Liver (tissue), 3 donors: Measurements from ENCODE around the gene MLKL.

Experiments
- CTCF ChIP-seq: fragments of 150-350 bp; IDR thresholded peaks from 2 replicates; pipeline ENCODE4 v1.5.1; 2017; ENCODE audit warnings: improper control_type of control experiment, low read depth, low read length; ENCODE audit not compliant: missing input control
- GABPA ChIP-seq, 2 donors: IDR thresholded peaks in 1 of 2; conservative IDR thresholded peaks in 1 of 2; 2 replicates each; pipeline ENCODE4 v1.6.1; 2016; ENCODE audit warnings: antibody characterized with exemption in 2 of 2, mild to moderate bottlenecking in 1 of 2, moderate library complexity in 1 of 2
- JUND ChIP-seq, 2 donors: IDR thresholded peaks; 2 replicates each; pipeline ENCODE4 v1.6.1; 2016; ENCODE audit warnings: antibody characterized with exemption in 2 of 2
- TAF1 ChIP-seq: conservative IDR thresholded peaks from 2 replicates; pipeline ENCODE4 v1.6.1; 2016; ENCODE audit warnings: antibody characterized with exemption, mild to moderate bottlenecking
- TF ChIP-seq, protein P1 (sequence below): IDR thresholded peaks from 2 replicates; pipeline ENCODE4 v1.6.1; 2016; ENCODE audit warnings: antibody characterized with exemption
- donor health status: healthy.
- donor health status: healthy.

DNA sequence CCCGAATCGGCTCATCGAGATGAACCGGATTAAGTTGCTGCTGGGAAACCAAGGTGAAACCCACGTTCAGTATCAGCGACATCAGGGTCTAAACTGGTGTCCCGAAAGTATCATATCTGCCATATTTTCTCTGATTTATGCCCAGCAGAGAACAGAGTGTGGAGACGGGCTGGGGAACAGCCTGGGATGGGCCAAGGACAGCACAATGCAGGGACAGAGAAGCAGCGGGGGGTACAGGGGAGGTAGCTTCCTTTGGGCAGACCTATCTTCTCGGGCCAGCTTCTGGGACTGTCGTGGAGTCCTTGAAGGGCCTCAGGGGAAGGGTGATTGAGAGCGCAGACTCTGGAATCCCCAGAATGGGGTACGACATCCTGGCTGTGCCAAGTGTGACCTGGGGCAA is 17.5 kb upstream of the MLKL start:
- TF ChIP-seq CTCF: no peak
- TF ChIP-seq TAF1: no peak
- TF ChIP-seq GABPA (IDR thresholded peaks at IDR 0.05 in 1 of 2, conservative IDR thresholded peaks at IDR 0.05 in 1 of 2): no peak
- no peak for TF ChIP-seq JUND (IDR thresholded peaks at IDR 0.05)
- TF ChIP-seq, protein P1, sequence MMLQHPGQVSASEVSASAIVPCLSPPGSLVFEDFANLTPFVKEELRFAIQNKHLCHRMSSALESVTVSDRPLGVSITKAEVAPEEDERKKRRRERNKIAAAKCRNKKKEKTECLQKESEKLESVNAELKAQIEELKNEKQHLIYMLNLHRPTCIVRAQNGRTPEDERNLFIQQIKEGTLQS: no peak
